Testis (tissue), 2 donors: ENCODE measurements around the gene PDAP1.

Experiments used
- POLR2A ChIP-seq: fragments of 450-650 bp; IDR thresholded peaks from one replicate; pipeline ENCODE4 v1.6.1; 2017; ENCODE audit warnings: antibody characterized with exemption, mild to moderate bottlenecking, moderate library complexity
- TF ChIP-seq, protein P1 (sequence below), 3 experiments: fragments of 450-650 bp in 2 of 3; fragments of 200-600 bp in 1 of 3; sonication (generic) in 1 of 3; IDR thresholded peaks; one replicate each; pipeline ENCODE4 v1.5.1; 2016 to 2019; ENCODE audit warnings: antibody characterized with exemption in 3 of 3, mild to moderate bottlenecking in 2 of 3, moderate library complexity in 1 of 3

DNA sequence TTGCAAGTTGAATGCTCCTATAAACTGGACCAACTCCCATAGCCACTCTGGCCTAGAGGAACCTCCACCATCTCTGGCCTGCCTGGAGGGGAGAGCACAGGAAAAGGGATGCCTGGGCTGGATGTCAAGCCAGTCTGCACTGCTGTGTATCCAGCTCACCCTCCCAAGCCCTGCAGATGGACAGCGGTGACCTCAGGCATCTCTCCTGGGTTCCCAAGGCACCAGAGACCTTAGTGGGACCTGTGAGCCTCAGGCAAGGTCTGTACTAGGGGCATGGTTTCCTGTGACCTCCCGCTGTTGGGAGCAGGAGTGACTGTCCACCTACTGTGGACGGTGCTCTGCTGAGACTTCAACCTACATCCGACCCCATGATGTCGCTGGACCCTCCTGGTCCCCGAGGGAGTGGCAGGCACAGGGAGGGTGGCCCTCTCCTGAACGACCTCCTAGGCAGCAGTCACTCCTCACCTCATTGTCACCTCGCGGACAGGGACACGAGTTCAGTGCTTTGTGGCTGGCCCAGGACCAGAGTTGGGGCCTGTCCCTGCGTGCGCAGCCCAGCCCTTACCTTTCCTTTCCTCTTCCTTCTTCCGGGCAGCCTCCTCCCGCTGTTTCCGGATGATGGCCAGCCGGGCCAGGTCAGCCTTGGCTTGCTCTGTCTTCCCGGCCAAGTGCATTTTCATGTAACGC is 11.0 kb downstream of the PDAP1 start:
- TF ChIP-seq, protein P1, sequence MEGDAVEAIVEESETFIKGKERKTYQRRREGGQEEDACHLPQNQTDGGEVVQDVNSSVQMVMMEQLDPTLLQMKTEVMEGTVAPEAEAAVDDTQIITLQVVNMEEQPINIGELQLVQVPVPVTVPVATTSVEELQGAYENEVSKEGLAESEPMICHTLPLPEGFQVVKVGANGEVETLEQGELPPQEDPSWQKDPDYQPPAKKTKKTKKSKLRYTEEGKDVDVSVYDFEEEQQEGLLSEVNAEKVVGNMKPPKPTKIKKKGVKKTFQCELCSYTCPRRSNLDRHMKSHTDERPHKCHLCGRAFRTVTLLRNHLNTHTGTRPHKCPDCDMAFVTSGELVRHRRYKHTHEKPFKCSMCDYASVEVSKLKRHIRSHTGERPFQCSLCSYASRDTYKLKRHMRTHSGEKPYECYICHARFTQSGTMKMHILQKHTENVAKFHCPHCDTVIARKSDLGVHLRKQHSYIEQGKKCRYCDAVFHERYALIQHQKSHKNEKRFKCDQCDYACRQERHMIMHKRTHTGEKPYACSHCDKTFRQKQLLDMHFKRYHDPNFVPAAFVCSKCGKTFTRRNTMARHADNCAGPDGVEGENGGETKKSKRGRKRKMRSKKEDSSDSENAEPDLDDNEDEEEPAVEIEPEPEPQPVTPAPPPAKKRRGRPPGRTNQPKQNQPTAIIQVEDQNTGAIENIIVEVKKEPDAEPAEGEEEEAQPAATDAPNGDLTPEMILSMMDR (IDR thresholded peaks at IDR 0.05), result no peak
- TF ChIP-seq POLR2A, result no peak
